HG03060 (cell line): ENCODE measurements around the gene CHST8.

Source experiments
- ATAC-seq: cut with Tn5 transposase; IDR thresholded peaks from one replicate; pipeline ENCODE4 v1.9.1; 2021; ENCODE audit warnings: low read depth, moderate number of reproducible peaks; ENCODE audit not compliant: unreplicated experiment

CHST8 gene

GRCh38 chr19:33730858-33731607 is 109.3 kb downstream of the CHST8 start:
- ATAC-seq: no peak

- no peak for ATAC-seq
These were observed 110.1 kb downstream of the CHST8 start for GRCh38 chr19:33731881-33732280.

DNA sequence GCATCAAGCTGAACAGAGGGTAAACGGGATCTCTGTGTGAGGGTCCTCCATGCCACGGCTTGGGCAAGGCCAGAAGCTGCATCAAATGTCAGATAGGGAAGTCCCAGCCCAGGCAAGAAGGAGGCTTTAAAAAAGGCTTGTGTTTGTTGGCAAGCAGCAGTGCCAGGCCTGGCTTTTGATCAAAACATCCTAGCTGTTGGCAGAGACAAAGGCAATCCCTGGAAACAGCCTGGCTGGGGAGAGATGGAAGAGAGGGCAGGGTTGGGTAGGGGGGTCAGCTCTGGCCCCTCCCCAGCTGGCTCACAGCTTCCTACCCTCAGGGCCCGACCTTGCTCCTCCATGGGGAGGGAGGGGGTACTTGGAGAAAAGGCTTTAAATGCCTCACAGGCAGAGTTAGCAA is 113.2 kb downstream of the CHST8 start:
- no peak for ATAC-seq

- no peak for ATAC-seq
These were observed 114.4 kb downstream of the CHST8 start for GRCh38 chr19:33736158-33736557.

- ATAC-seq: no peak
These were observed 115.0 kb downstream of the CHST8 start for GRCh38 chr19:33736787-33737186.

DNA sequence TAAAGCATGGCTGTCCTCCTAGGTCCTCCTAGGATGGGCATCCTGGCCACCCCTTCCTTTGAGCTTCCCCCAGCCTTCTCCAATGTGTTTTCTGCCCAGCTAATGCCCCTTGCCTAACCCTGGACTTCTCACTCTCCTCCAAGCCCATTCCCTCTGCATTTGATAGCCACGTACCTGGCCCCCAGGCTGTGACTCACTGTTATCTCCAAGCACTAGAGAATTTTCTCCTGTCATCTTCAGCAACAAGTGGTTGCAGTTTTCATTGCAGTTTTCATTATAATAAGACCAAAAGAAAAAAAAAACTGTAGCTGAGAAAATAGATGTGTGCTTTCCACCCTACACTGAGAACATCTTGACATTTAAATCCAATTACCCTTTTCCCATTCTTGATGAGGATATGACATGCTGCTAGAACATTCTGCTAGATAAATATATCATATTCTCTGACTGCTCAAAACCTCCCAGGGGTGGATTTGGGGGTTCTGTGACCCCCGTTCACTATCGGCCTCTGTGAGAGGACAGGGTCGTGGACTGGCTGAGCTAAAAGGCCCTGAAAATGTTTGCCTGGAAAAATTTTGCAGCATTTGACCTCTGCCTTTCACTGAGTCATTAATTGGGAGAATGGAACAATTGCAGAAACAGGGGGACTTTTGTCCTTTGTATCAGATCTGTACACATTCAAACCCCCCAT is 116.1 kb downstream of the CHST8 start:
- no peak for ATAC-seq

DNA sequence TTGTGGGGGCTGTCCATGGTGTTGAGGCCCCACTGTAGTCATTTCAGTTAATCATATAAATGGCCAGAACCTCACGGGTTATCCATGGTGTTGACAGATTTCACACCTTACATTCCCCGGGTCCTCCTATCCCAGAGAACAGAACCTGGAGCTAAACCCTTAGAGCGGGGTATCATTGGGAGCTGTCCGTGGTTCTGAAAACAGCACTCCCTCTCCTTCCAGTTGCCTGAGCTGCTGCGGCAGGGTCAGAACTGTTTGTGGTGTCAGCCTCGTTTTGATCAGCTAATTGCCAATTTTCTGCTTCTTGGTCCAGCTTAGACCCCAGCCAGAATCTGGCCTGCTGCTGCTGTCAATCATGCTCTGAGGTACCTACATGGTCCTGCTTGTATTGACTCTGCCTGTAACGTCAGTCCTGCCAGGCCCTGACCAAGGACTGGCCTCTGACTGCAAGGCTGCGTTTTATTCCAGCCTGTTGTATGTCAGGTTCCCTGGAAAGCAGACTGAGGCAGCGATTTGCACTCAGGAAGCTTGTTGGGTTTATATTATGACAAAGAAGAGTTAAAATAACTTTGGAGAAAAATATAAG is 119.2 kb downstream of the CHST8 start:
- ATAC-seq: no peak

DNA sequence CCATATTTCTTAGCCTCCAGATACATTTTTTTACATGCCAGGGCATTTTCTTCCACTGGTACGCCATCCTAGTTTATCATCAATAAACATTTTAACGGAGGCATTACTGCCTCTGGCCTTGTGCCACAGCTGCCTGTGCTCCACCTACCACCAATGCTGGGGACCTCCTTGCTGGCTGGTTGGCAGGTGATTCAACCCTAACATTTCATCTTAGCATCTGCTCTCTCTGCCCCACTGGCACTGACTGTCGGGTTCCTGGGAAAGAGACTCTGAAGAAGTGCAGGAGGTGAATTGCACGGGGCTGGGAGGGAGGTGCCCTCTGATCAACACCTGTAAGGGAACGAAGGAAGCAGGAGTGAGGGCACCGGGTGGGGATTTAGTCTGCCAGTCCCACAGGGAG is 123.5 kb downstream of the CHST8 start:
- ATAC-seq: no peak

DNA sequence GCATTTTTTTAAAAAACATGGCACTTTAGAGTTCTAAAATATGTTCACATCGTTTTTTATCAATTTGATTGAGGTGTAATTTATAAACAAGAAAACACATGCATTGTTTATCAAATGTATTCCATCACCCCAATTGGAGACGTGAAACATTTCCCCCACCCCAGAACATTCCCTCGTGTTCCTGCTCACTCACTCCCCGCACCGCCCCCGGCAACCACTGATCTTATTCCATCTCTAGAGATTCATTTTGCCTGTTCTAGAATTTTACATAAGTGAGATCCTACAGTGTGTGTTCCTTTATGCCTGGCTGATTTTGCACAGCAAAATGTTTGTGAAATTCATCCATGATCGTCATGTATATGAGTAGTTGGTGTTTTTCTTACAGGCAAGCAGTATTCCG is 124.4 kb downstream of the CHST8 start:
- no peak for ATAC-seq

- ATAC-seq: no peak
These were observed 125.5 kb downstream of the CHST8 start for GRCh38 chr19:33747273-33747672.

- ATAC-seq: no peak
These were observed 126.5 kb downstream of the CHST8 start for GRCh38 chr19:33748231-33748630.

DNA sequence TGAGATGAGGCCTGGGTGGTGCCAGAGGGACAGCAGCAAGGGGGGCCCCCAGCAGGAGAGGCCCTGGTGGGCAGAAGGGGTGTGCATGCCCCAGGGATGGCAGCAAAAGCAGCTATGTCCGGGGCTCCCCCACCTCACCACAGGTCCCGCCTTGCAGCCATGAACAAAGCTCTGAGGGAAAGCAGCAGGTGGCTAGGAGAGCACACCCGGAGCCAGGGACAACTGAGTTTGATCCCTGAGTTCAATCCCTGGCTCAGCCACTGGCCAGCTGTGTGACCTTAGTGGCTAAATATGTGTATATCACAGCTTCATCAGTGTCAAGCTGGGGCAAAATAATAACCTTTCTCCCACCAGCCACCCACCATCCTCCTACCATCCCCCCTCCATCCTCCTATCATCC is 127.3 kb downstream of the CHST8 start:
- no peak for ATAC-seq

GRCh38 chr19:33749619-33750175 is 127.9 kb downstream of the CHST8 start:
- ATAC-seq: no peak

- ATAC-seq: no peak
These were observed 129.1 kb downstream of the CHST8 start for GRCh38 chr19:33750587-33751435.

- ATAC-seq: no peak
These were observed 129.7 kb downstream of the CHST8 start for GRCh38 chr19:33751436-33751770.

DNA sequence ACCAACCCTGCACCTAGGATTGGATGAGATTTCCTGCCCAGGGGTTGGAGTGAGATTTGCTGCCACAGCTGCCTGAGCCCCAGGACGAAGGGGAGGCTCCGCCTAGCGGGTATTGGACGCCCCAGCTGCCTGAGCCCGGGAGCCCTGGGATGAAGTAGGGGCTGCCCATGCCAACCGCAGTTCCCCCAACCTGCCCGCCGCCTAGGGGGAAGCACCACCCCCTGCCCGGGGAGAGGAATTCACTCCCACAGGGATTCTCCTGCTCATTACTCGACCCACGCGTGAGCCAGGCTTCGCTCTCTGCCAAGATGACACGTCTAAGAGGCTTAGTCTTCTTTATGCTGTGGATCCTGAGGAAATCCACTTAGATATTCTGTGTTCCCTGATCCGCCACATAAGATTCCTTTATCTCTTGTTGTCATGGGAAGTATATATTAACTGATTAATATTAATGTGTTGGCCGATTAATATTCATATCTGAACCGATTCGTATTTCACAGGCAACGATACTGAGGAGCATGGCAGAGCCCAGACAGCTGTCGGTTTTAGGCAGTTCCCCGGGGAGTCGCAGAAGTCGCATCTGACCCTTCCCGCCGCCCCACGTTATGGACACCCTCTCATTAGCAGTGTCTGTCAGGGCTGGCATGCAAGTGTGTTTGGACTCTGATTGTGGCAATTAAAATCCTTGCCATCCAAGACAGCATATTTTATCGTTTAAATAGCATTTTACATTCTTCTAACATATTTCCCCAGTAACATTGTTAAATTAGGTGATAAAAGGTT is 130.5 kb downstream of the CHST8 start:
- ATAC-seq: no peak

- no peak for ATAC-seq
These were observed 131.2 kb downstream of the CHST8 start for GRCh38 chr19:33752945-33753344.

DNA sequence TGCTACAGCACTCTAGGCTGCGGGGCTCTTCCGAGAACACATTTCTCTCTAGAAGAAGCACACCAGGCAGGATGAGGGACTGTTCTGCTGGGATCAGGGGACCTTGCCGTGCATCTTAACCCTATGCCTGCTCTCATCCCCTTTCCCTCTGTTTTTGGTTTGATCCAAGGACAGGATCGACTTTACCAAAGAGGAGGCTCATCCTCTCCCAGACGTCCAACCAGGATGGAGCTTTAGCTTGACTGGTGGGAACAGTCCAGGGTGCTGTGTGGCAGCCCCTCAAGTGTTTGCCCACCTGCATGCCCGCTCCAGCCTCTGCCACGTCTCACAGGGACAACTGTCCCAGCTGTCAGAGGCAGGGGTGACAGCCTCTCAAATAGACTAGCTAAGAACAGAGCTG is 132.6 kb downstream of the CHST8 start:
- ATAC-seq: no peak

GRCh38 chr19:33755099-33756035 is 133.6 kb downstream of the CHST8 start:
- ATAC-seq: no peak
